Hepatocyte (in vitro differentiated cells): ENCODE results near the gene OPCML.

Source experiments
- EZH2phosphoT487 ChIP-seq: fragments of 200-600 bp; sonication (generic); IDR thresholded peaks from one replicate; pipeline ENCODE4 v1.6.1; 2018; ENCODE audit warnings: antibody characterized with exemption, mild to moderate bottlenecking, low read depth, moderate library complexity; ENCODE audit not compliant: unreplicated experiment, severe bottlenecking
- TF ChIP-seq, protein P1 (sequence below): fragments of 200-600 bp; sonication (generic); IDR thresholded peaks from 2 replicates; pipeline ENCODE4 v1.5.1; 2016; ENCODE audit warnings: antibody characterized with exemption, mild to moderate bottlenecking; ENCODE audit not compliant: poor library complexity

DNA sequence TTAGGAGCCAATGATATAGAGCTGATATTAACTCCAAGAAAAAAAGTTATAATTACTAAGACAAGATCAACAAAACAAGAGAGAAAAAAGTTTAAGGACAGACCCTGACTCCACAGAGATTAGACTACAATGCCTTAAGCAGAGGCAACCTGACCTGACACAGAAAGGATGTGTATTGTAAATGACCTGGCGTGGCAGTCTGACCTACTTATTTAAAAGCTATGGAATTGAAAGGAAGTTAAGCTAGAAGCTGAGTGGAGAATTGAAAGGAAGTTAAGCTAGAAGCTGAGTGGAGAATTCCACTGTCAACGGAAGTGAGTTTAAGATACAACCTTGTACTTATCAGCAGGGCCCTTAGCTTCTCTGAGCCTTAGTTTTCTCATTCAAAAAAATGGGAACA lies 885.4 kb downstream of the OPCML start:
- TF ChIP-seq, protein P1, sequence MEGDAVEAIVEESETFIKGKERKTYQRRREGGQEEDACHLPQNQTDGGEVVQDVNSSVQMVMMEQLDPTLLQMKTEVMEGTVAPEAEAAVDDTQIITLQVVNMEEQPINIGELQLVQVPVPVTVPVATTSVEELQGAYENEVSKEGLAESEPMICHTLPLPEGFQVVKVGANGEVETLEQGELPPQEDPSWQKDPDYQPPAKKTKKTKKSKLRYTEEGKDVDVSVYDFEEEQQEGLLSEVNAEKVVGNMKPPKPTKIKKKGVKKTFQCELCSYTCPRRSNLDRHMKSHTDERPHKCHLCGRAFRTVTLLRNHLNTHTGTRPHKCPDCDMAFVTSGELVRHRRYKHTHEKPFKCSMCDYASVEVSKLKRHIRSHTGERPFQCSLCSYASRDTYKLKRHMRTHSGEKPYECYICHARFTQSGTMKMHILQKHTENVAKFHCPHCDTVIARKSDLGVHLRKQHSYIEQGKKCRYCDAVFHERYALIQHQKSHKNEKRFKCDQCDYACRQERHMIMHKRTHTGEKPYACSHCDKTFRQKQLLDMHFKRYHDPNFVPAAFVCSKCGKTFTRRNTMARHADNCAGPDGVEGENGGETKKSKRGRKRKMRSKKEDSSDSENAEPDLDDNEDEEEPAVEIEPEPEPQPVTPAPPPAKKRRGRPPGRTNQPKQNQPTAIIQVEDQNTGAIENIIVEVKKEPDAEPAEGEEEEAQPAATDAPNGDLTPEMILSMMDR: no peak
- no peak for TF ChIP-seq EZH2phosphoT487
